Testis (tissue), 2 donors: Measurements from ENCODE around the gene PISD.

Experiments
- CTCF ChIP-seq, 3 experiments: fragments of 450-650 bp in 2 of 3; fragments of 200-600 bp in 1 of 3; sonication (generic) in 1 of 3; IDR thresholded peaks; one replicate each; pipeline ENCODE4 v1.5.1; 2016 to 2019; ENCODE audit warnings: antibody characterized with exemption in 3 of 3, mild to moderate bottlenecking in 2 of 3, moderate library complexity in 1 of 3
- POLR2A ChIP-seq: fragments of 450-650 bp; IDR thresholded peaks from one replicate; pipeline ENCODE4 v1.6.1; 2017; ENCODE audit warnings: antibody characterized with exemption, mild to moderate bottlenecking, moderate library complexity

DNA sequence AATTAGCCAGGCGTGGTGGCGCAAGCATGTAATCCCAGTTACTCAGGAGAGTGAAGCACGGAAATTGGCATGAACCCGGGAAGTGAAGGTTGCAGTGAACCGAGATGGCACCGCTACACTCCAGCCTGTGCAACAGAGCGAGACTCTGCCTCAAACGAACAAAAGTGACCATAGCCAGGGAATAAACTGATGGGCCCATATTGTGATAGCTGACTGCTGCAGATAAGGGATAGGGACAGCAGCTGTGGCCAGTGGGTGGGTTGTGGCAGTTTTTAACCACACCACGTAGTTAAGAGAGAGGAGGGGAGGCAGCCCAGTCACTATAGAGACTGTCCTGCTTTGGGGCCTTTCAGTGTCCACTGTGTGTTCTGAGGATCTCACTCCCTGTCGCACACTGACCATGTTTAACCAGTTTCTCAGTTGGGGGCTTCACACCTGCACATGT is 58.9 kb downstream of the PISD start:
- TF ChIP-seq CTCF (IDR thresholded peaks at IDR 0.05) (no peak), POLR2A (no peak)
